Stimulated activated naive B cell treated with anti-CD40 and anti-IgM and Interleukin-4, amounts not matched to agents 10 μg/mL and 1 μg/mL and 100 μg/mL, for 72 hours (primary cell): Measurements from ENCODE around the gene RBM47.

Experiments
- ATAC-seq, 2 donors: fragments of 150-1000 bp; cut with Tn5 transposase; replicated peaks; 2 replicates each; pipeline ENCODE4 v1.10.0; 2021; ENCODE audit warnings: moderate library complexity in 1 of 2
- DNase-seq: peaks from one replicate; pipeline ENCODE4 v3.0.0; 2021
- H3K27ac Mint-ChIP-seq: one replicate; pipeline ENCODE4 v1.8.0; 2022; ENCODE audit warnings: mild to moderate bottlenecking, mixed read lengths
- H3K27me3 Mint-ChIP-seq, 2 donors: one replicate each; pipeline ENCODE4 v1.8.0; 2022; ENCODE audit warnings: mixed read lengths in 2 of 2
- H3K36me3 Mint-ChIP-seq, 2 donors: one replicate each; pipeline ENCODE4 v1.8.0; 2022; ENCODE audit warnings: mixed read lengths in 2 of 2, mild to moderate bottlenecking in 1 of 2
- H3K4me1 Mint-ChIP-seq, 2 donors: one replicate each; pipeline ENCODE4 v1.8.0; 2022; ENCODE audit warnings: mixed read lengths in 2 of 2, mild to moderate bottlenecking in 1 of 2
- H3K4me3 Mint-ChIP-seq, 2 donors: one replicate each; pipeline ENCODE4 v1.8.0; 2022; ENCODE audit warnings: mild to moderate bottlenecking in 2 of 2, mixed read lengths in 2 of 2, moderate library complexity in 1 of 2
- H3K9me3 Mint-ChIP-seq, 2 donors: one replicate each; pipeline ENCODE4 v1.8.0; 2022; ENCODE audit warnings: mixed read lengths in 2 of 2, mild to moderate bottlenecking in 1 of 2

RBM47 gene

DNA sequence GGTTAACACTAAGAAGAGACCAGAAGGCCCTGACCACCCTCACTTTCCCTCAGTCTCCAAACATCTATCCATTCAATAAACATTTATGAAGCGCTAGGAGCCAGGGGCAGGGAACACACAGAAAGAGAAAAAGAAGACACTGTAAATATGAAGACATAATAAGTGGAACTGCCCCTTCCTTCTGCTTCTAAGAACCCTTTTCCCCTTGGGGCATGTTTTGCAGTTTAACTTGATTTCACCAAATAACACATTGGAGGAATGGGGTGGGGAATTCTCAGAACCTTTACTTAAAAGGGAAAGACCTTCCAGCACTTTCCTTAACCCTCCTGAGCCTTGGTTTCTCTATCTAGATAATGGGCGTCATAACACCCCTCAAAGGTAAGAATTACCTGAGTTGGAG, 42.3 kb downstream of the RBM47 start:
- no peak for ATAC-seq
- H3K9me3 Mint-ChIP-seq, result no peaks in the 10 kb centered on the region
- peaks cover 8 to 13% of the 10 kb centered on the region in 2 donors for H3K4me1 Mint-ChIP-seq
- DNase-seq, result no peak
- H3K4me3 Mint-ChIP-seq, result no peak overlapping the region
- H3K27ac Mint-ChIP-seq, result no peak overlapping the region
- no peaks in the 10 kb centered on the region for H3K36me3 Mint-ChIP-seq
- no peaks in the 10 kb centered on the region for H3K27me3 Mint-ChIP-seq

DNA sequence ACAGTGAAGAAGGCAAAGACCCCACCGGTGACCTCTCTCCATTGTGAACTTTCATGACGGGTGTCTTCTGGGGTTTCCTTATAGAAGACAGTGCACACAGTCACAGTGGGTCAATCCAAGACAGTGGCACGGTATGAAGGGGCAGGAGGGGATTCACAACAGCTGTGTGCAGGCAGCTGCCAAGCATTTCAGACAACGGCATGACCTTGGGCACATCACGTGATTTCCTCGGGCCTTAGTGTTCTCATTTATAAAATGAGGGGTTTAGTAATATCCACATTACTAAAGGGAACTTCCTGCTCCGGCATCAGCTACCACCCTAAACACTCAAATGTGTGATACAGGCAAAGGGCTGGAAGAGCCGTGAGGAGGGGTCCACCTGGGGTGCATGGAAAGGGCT, 42.9 kb downstream of the RBM47 start:
- Mint-ChIP-seq H3K27ac (peak overlapping the region; percentile 57), H3K27me3 (no peaks in the 10 kb centered on the region), H3K4me3 (no peak overlapping the region), H3K9me3 (no peaks in the 10 kb centered on the region), H3K4me1 (peaks cover 11 to 16% of the 10 kb centered on the region in 2 donors), H3K36me3 (no peaks in the 10 kb centered on the region)
- ATAC-seq (no peak), DNase-seq (no peak)

GRCh38 chr4:40586034-40586433, 43.6 kb downstream of the RBM47 start:
- Mint-ChIP-seq H3K4me3 (no peak overlapping the region), H3K27ac (no peak overlapping the region), H3K27me3 (no peaks in the 10 kb centered on the region), H3K36me3 (no peaks in the 10 kb centered on the region), H3K4me1 (peaks cover 16 to 17% of the 10 kb centered on the region in 2 donors), H3K9me3 (no peaks in the 10 kb centered on the region)
- DNase-seq, result no peak
- no peak for ATAC-seq

DNA sequence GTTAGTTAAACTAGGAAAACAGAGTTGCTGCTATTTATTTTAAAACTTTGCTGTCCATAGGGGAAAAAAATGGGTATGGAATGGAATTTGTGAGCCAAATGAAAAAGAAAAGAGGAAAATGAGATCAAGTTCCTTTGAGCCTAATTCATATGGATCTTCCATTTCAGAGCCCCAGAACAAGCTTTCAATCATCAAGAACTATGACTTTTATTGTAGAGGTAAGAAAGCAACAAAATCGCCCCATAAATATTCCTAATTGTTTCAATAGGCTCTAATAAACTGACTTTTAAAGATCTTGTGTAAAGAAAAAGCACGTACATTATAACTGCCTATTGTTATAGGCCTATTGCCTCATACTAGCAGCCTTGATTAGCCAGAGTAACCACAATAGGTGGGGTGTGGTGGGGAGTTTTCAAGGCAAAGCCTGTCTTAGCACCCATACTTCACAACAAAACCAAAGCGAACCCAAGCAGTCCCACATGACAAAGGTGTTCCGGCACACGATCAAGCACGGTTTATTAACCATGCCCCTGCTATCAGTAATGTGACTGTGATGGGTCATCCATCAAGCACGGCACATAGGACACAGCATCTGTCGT, 44.4 kb downstream of the RBM47 start:
- no peak for ATAC-seq
- Mint-ChIP-seq H3K27ac (no peak overlapping the region), H3K36me3 (no peaks in the 10 kb centered on the region), H3K9me3 (no peaks in the 10 kb centered on the region), H3K4me3 (no peak overlapping the region), H3K4me1 (peaks cover 21 to 24% of the 10 kb centered on the region in 2 donors), H3K27me3 (no peaks in the 10 kb centered on the region)
- no peak for DNase-seq

GRCh38 chr4:40584517-40585141, 45.0 kb downstream of the RBM47 start:
- Mint-ChIP-seq H3K27ac (no peak overlapping the region), H3K4me3 (no peak overlapping the region), H3K9me3 (no peaks in the 10 kb centered on the region), H3K27me3 (no peaks in the 10 kb centered on the region), H3K36me3 (no peaks in the 10 kb centered on the region), H3K4me1 (peaks cover 21 to 24% of the 10 kb centered on the region in 2 donors)
- DNase-seq, result no peak
- no peak for ATAC-seq

GRCh38 chr4:40583850-40584439, 45.7 kb downstream of the RBM47 start:
- Mint-ChIP-seq H3K4me1 (peaks cover 21 to 24% of the 10 kb centered on the region in 2 donors), H3K36me3 (no peaks in the 10 kb centered on the region), H3K27me3 (no peaks in the 10 kb centered on the region), H3K9me3 (no peaks in the 10 kb centered on the region), H3K27ac (no peak overlapping the region), H3K4me3 (no peak overlapping the region)
- DNase-seq, result no peak
- no peak for ATAC-seq

- DNase-seq, result no peak
- H3K9me3 Mint-ChIP-seq, result no peaks in the 10 kb centered on the region
- ATAC-seq, result no peak
- no peak overlapping the region for H3K27ac Mint-ChIP-seq
- no peaks in the 10 kb centered on the region for H3K27me3 Mint-ChIP-seq
- H3K4me1 Mint-ChIP-seq, result peaks cover 25 to 34% of the 10 kb centered on the region in 2 donors
- H3K36me3 Mint-ChIP-seq, result no peaks in the 10 kb centered on the region
- no peak overlapping the region for H3K4me3 Mint-ChIP-seq
Observed at GRCh38 chr4:40582413-40582812, 47.3 kb downstream of the RBM47 start.

- ATAC-seq, result no peak
- H3K27me3 Mint-ChIP-seq, result no peaks in the 10 kb centered on the region
- peak overlapping the region; percentile 60 for H3K27ac Mint-ChIP-seq
- H3K4me3 Mint-ChIP-seq, result no peak overlapping the region
- no peaks in the 10 kb centered on the region for H3K36me3 Mint-ChIP-seq
- peaks cover 30 to 36% of the 10 kb centered on the region in 2 donors for H3K4me1 Mint-ChIP-seq
- no peaks in the 10 kb centered on the region for H3K9me3 Mint-ChIP-seq
- no peak for DNase-seq
Observed at GRCh38 chr4:40581254-40582140, 48.2 kb downstream of the RBM47 start.

DNA sequence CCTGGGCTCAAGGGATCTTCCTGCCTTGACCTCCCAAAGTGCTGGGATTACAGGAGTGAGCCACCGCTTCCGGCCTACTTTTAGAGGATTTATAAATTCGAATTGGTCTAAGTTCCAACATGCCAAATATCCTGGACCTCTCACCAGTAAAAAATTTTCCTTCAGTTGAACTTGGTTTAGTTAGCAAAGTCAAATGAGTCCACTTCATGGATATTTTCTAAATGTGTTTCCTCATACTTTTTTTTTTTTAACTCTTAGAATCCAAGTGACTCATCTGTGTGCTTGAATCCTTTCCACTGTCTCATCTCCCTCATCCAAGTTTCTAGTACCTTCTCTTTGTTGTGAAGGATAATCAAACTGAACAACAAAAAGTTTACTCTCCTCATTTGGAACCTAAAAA, 49.7 kb downstream of the RBM47 start:
- Mint-ChIP-seq H3K4me1 (peaks cover 40 to 47% of the 10 kb centered on the region in 2 donors), H3K4me3 (no peak overlapping the region), H3K27ac (no peak overlapping the region), H3K9me3 (no peaks in the 10 kb centered on the region), H3K27me3 (no peaks in the 10 kb centered on the region), H3K36me3 (no peaks in the 10 kb centered on the region)
- ATAC-seq (no peak), DNase-seq (no peak)

DNA sequence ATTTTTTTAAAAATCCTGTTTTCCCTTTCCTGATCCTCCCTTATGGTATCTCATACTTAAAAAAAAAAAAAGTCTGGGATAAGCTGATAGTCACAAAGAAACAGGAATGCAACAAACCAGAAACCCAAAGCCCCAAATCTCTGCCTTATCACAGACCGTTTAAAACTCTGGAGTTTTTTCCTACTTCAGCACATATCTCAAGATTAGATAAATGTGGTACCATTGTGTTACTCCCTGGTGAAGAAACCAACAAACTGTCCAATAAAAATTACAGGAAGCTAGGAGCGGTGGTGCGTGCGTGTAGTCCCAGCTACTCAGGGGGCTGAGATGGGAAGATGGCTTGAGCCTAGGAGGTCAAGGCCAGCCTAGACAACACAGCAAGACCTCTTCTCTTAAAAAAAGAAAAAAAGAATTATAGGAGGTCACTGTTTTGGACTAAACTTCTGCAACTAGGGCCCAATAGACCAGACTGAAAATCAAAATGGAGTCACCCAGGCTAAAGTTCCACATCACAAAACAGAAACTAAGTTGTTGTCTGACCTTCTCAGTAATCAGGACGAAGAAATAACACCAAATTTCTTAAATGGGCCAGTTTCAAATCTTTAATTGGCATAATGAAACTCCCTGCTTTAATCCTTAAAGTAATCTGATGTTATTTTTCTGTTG, 51.9 kb downstream of the RBM47 start:
- Mint-ChIP-seq H3K36me3 (peaks cover 0 to 2% of the 10 kb centered on the region in 2 donors), H3K4me1 (peaks cover 50 to 64% of the 10 kb centered on the region in 2 donors)
- no peak for ATAC-seq

GRCh38 chr4:40576651-40577480, 52.8 kb downstream of the RBM47 start:
- H3K4me1 Mint-ChIP-seq, result peaks cover 46 to 61% of the 10 kb centered on the region in 2 donors
- H3K9me3 Mint-ChIP-seq, result no peaks in the 10 kb centered on the region
- H3K4me3 Mint-ChIP-seq, result peak overlapping the region; percentile 55 to 61
- H3K36me3 Mint-ChIP-seq, result peaks cover 0 to 2% of the 10 kb centered on the region in 2 donors
- DNase-seq (peak; percentile 73), ATAC-seq (peak; percentile 87 to 89)
- peak overlapping the region; percentile 96 for H3K27ac Mint-ChIP-seq
- no peaks in the 10 kb centered on the region for H3K27me3 Mint-ChIP-seq

More for the DNA sequence above, 51.9 kb downstream of the RBM47 start:
- Mint-ChIP-seq H3K9me3 (no peaks in the 10 kb centered on the region), H3K27ac (peak overlapping the region; percentile 96), H3K4me3 (peak overlapping the region in 1 of 2 donors; percentile 55), H3K27me3 (no peaks in the 10 kb centered on the region)
- DNase-seq, result no peak

GRCh38 chr4:40575846-40576245, 53.8 kb downstream of the RBM47 start:
- H3K4me3 Mint-ChIP-seq, result peak overlapping the region in 1 of 2 donors; percentile 62
- peak overlapping the region; percentile 96 for H3K27ac Mint-ChIP-seq
- peaks cover 0 to 2% of the 10 kb centered on the region in 2 donors for H3K36me3 Mint-ChIP-seq
- H3K4me1 Mint-ChIP-seq, result peaks cover 39 to 51% of the 10 kb centered on the region in 2 donors
- ATAC-seq (no peak), DNase-seq (no peak)
- H3K9me3 Mint-ChIP-seq, result no peaks in the 10 kb centered on the region
- H3K27me3 Mint-ChIP-seq, result no peaks in the 10 kb centered on the region

DNA sequence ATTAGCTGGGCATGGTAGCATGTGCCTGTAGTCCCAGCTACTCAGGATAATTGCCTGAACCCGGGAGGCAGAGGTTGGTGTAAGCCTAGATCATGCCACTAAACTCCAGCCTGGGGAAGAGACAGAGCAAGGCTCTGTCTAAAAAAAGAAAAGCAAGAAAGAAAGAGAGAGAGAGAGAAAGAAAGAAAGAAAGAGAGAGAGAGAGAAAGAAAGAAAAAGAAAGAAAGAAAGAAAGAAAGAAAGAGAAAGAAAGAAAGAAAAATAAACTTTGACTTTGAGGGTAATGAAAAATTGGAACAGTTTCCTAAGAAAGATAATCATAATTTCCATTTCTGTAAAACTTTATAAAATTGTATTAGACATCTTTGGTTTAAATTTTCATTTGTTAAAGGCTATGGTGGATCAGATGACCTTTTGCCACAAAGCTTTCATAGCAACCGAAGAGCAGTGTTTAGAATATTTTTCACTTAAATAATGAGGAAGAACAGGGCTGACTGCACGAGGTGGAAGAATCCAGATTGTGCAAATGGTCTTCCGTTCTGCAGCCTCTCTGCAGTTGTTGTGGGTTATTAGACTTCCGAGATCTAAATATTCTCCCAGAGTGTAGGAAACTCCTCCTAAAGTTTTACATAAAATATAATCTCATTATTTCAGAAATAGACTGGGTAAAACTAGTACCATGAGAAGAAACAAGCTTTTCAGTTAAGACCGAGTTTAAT, 55.9 kb downstream of the RBM47 start:
- H3K36me3 Mint-ChIP-seq, result peaks cover 0 to 2% of the 10 kb centered on the region in 2 donors

More for the DNA sequence above, 55.9 kb downstream of the RBM47 start:
- Mint-ChIP-seq H3K4me3 (peak overlapping the region; percentile 71 to 74), H3K4me1 (peaks cover 35 to 46% of the 10 kb centered on the region in 2 donors), H3K27ac (peak overlapping the region; percentile 88), H3K27me3 (no peaks in the 10 kb centered on the region), H3K9me3 (no peaks in the 10 kb centered on the region)
- DNase-seq, result no peak
- ATAC-seq, result peak; percentile 39 to 52
